HepG2 (cell line): ENCODE results near the gene ZNF37A. TPM values are rescaled to one million over a fixed set of nuclear protein-coding genes. Genes with fewer than 3 reads are reported as not detected.

Source experiments
- ATAC-seq: fragments of 200-7000 bp; cut with Tn5 transposase; 3 replicates; pipeline ENCODE4 v1.9.1; 2020; ENCODE audit warnings: mild to moderate bottlenecking, moderate library complexity
- BruUV-seq: library from RNA; stranded (reverse); fragments of 400-500 nt; replicated peaks from 2 replicates; lab custom pipeline; 2021; lab: Mats Ljungman, UMichigan
- CTCF ChIA-PET: fragments of 300-600 bp; formaldehyde crosslinking; extraction: SDS; loops from one replicate; lab custom pipeline; 2021; ENCODE audit warnings: low total read pairs, inconsistent platforms, low intra/inter-chr PET ratio; lab: Yijun Ruan, JAX
- POLR2A ChIA-PET: fragments of 350-600 bp; sonication (Branson Sonifier 250); formaldehyde crosslinking; loops from one replicate; lab custom pipeline; 2020; ENCODE audit warnings: antibody characterized with exemption, inconsistent platforms; lab: Yijun Ruan, JAX
- DNase-seq: peaks from one replicate; pipeline ENCODE4 v3.0.0-alpha.2; 2015; ENCODE audit warnings: low spot score
- FAIRE-seq: peaks from 3 replicates; lab custom pipeline; 2011; peaks lifted over from hg19 to GRCh38; lab: Jason Lieb, UNC
- H2AFZ ChIP-seq: one replicate; pipeline ENCODE4 v1.6.1; 2011; ENCODE audit warnings: low read length, inconsistent platforms
- H3K27ac ChIP-seq: fragments of 300-600 bp; 3 replicates; pipeline ENCODE4 v1.8.0; 2011; ENCODE audit warnings: mixed run types, mild to moderate bottlenecking, mixed read lengths, low read length, inconsistent platforms; ENCODE audit not compliant: insufficient read depth; ENCODE audit errors: extremely low read length
- H3K27me3 ChIP-seq, 2 experiments: fragments of 200-600 bp in 1 of 2; 2 replicates in 1 of 2; 3 replicates in 1 of 2; pipeline versions ENCODE4 v1.6.0 to v1.8.0; 2011; ENCODE audit warnings: low read length in 2 of 2, mild to moderate bottlenecking in 2 of 2, moderate library complexity in 2 of 2, inconsistent platforms in 1 of 2; ENCODE audit not compliant: insufficient read depth in 2 of 2, control insufficient read depth in 1 of 2
- H3K36me3 ChIP-seq, 2 experiments: fragments of 200-600 bp in 1 of 2; replicated peaks in 1 of 2; 2 replicates in 1 of 2; 3 replicates in 1 of 2; pipeline versions ENCODE4 v1.5.1 to v1.8.0; 2011; ENCODE audit warnings: low read length in 2 of 2, inconsistent platforms in 1 of 2; ENCODE audit not compliant: insufficient read depth in 2 of 2, control insufficient read depth in 1 of 2
- H3K4me1 ChIP-seq: 2 replicates; pipeline ENCODE4 v1.5.1; 2012; ENCODE audit warnings: low read length, inconsistent platforms; ENCODE audit not compliant: insufficient read depth
- H3K4me2 ChIP-seq: 2 replicates; pipeline ENCODE4 v1.6.0; 2011; ENCODE audit warnings: low read depth, low read length, inconsistent platforms
- H3K4me3 ChIP-seq, 3 experiments: fragments of 200-600 bp in 1 of 3; sonication (generic), shearing (Covaris generic) in 1 of 3; replicated peaks in 1 of 3; 2 replicates each; pipeline ENCODE4 v1.5.1; 2011 to 2016; ENCODE audit warnings: low read length in 3 of 3, inconsistent platforms in 2 of 3, low read depth in 2 of 3, mild to moderate bottlenecking in 2 of 3, control low read depth in 1 of 3, mixed read lengths in 1 of 3; ENCODE audit not compliant: insufficient read depth in 1 of 3
- H3K79me2 ChIP-seq: one replicate; pipeline ENCODE4 v1.6.1; 2011; ENCODE audit warnings: low read length, inconsistent platforms; ENCODE audit not compliant: insufficient read depth
- H3K9ac ChIP-seq: 2 replicates; pipeline ENCODE4 v1.6.0; 2011; ENCODE audit warnings: mild to moderate bottlenecking, low read depth, low read length, inconsistent platforms; ENCODE audit not compliant: insufficient read depth
- H3K9me3 ChIP-seq: 2 replicates; pipeline ENCODE4 v1.5.1; 2012; ENCODE audit warnings: mild to moderate bottlenecking, low read length
- H4K20me1 ChIP-seq: 2 replicates; pipeline ENCODE4 v1.6.0; 2011; ENCODE audit warnings: inconsistent platforms, mild to moderate bottlenecking, low read length, moderate library complexity; ENCODE audit not compliant: insufficient read depth
- ARID2 ChIP-seq: sonication (generic); formaldehyde crosslinking; IDR thresholded peaks from 2 replicates; pipeline ENCODE4 v1.8.1; 2022; ENCODE audit warnings: mild to moderate bottlenecking, missing genetic modification reagents, borderline replicate concordance
- NONO ChIP-seq, 2 experiments: fragments of 450-650 bp in 1 of 2; sonication (generic) in 1 of 2; formaldehyde crosslinking in 1 of 2; IDR thresholded peaks in 1 of 2; conservative IDR thresholded peaks in 1 of 2; 2 replicates each; pipeline versions ENCODE4 v1.6.1 to v1.8.0; 2017 to 2022; ENCODE audit warnings: mild to moderate bottlenecking in 1 of 2, missing genetic modification reagents in 1 of 2, moderate library complexity in 1 of 2
- NPAS2 ChIP-seq: sonication (generic); formaldehyde crosslinking; IDR thresholded peaks from 2 replicates; pipeline ENCODE4 v1.8.0; 2022; ENCODE audit warnings: mild to moderate bottlenecking, missing genetic modification reagents, borderline replicate concordance
- SNAI1 ChIP-seq: sonication (generic); formaldehyde crosslinking; IDR thresholded peaks from 2 replicates; pipeline ENCODE4 v1.5.0; 2020; ENCODE audit warnings: mild to moderate bottlenecking, missing genetic modification reagents, borderline replicate concordance
- SOX6 ChIP-seq, 2 experiments: fragments of 450-650 bp in 1 of 2; sonication (generic) in 1 of 2; formaldehyde crosslinking in 1 of 2; IDR thresholded peaks; 2 replicates each; pipeline versions ENCODE4 v1.4.0 to v1.6.1; 2017 to 2020; ENCODE audit warnings: antibody characterized with exemption in 1 of 2, mild to moderate bottlenecking in 1 of 2, missing genetic modification reagents in 1 of 2
- SRSF1 ChIP-seq: fragments of 200-400 bp; formaldehyde crosslinking; optimal IDR thresholded peaks from 2 replicates; pipeline ENCODE3; 2017; ENCODE audit warnings: mild to moderate bottlenecking, low read depth, low read length, moderate library complexity
- ZBTB38 ChIP-seq: sonication (generic); formaldehyde crosslinking; IDR thresholded peaks from 2 replicates; pipeline ENCODE4 v1.5.1; 2020; ENCODE audit warnings: mild to moderate bottlenecking, missing genetic modification reagents
- ZNF350 ChIP-seq: sonication (generic); formaldehyde crosslinking; IDR thresholded peaks from 2 replicates; pipeline ENCODE4 v1.4.0; 2020; ENCODE audit warnings: mild to moderate bottlenecking, low read depth, missing genetic modification reagents, borderline replicate concordance
- ZNF354B ChIP-seq: sonication (generic); formaldehyde crosslinking; IDR thresholded peaks from 2 replicates; pipeline ENCODE4 v1.8.0; 2022; ENCODE audit warnings: mild to moderate bottlenecking, missing genetic modification reagents
- ZNF543 ChIP-seq: sonication (generic); formaldehyde crosslinking; IDR thresholded peaks from 2 replicates; pipeline ENCODE4 v1.4.0; 2020; ENCODE audit warnings: mild to moderate bottlenecking, missing genetic modification reagents
- ZNF569 ChIP-seq: sonication (generic); formaldehyde crosslinking; IDR thresholded peaks from 2 replicates; pipeline ENCODE4 v1.5.0; 2020; ENCODE audit warnings: mild to moderate bottlenecking, missing genetic modification reagents, moderate library complexity, borderline replicate concordance
- ZNF598 ChIP-seq: sonication (generic); formaldehyde crosslinking; IDR thresholded peaks from 2 replicates; pipeline ENCODE4 v1.5.1; 2020; ENCODE audit warnings: mild to moderate bottlenecking, missing genetic modification reagents, borderline replicate concordance
- ZNF687 ChIP-seq: sonication (generic); formaldehyde crosslinking; IDR thresholded peaks from 2 replicates; pipeline ENCODE4 v1.5.1; 2020; ENCODE audit warnings: mild to moderate bottlenecking, missing genetic modification reagents, moderate library complexity
- ZZZ3 ChIP-seq: sonication (generic); formaldehyde crosslinking; IDR thresholded peaks from 2 replicates; pipeline ENCODE4 v1.4.0; 2020; ENCODE audit warnings: missing genetic modification reagents, mild to moderate bottlenecking, borderline replicate concordance
- WGBS: methylation state at CpG from one replicate; pipeline ENCODE4 v1.1.6; 2017; ENCODE audit warnings: low lambda C conversion rate; 5-methylcytosine and 5-hydroxymethylcytosine counted together
- in situ Hi-C: cut with HindIII; loops from 2 replicates; pipeline ENCODE4 v1.10.0; 2017; ENCODE audit warnings: low pct_unique_long_range_greater_than_20kb; ENCODE audit not compliant: extremely low pct_ligation_motif_present
- intact Hi-C: fragments of 100-400 bp; cut with micrococcal nuclease; formaldehyde crosslinking; loops from one replicate; pipeline ENCODE4 v1.10.0; 2022; ENCODE audit not compliant: unreplicated experiment
- polyA plus RNA-seq, 8 experiments: library from polyadenylated mRNA; depleted of rRNA in 3 of 8; stranded (reverse) in 7 of 8; unstranded in 1 of 8; fragments of >200 nt; fragmentation: Illumina TruSeq in 4 of 8; extraction: Trizol in 4 of 8; gene quantifications; 2 replicates each; pipeline versions ENCODE4 v1.2.1 to v1.2.3, GENCODE V29; 2011 to 2016; ENCODE audit warnings: low read depth in 4 of 8, missing spikeins in 1 of 8, mixed read lengths in 1 of 8; ENCODE audit not compliant: insufficient read depth in 1 of 8
- total RNA-seq, 5 experiments: library from RNA; depleted of rRNA; stranded (reverse); fragments of >200 nt; fragmentation: Illumina TruSeq; extraction: Trizol; gene quantifications; 2 replicates each; pipeline ENCODE4 v1.2.3, GENCODE V29; 2016; ENCODE audit warnings: low read depth in 1 of 5
- TF ChIP-seq, protein P1 (sequence below): sonication (generic); formaldehyde crosslinking; IDR thresholded peaks from 2 replicates; pipeline ENCODE4 v1.4.0; 2020; ENCODE audit warnings: missing genetic modification reagents

The ZNF37A gene
- total and polyA plus RNA-seq, 2 of the 13 experiments (the other 11 are each of a cell fraction or from before 2014, with no cell fraction given), result 8.0 to 12.6 TPM

- TF ChIP-seq, protein P1, sequence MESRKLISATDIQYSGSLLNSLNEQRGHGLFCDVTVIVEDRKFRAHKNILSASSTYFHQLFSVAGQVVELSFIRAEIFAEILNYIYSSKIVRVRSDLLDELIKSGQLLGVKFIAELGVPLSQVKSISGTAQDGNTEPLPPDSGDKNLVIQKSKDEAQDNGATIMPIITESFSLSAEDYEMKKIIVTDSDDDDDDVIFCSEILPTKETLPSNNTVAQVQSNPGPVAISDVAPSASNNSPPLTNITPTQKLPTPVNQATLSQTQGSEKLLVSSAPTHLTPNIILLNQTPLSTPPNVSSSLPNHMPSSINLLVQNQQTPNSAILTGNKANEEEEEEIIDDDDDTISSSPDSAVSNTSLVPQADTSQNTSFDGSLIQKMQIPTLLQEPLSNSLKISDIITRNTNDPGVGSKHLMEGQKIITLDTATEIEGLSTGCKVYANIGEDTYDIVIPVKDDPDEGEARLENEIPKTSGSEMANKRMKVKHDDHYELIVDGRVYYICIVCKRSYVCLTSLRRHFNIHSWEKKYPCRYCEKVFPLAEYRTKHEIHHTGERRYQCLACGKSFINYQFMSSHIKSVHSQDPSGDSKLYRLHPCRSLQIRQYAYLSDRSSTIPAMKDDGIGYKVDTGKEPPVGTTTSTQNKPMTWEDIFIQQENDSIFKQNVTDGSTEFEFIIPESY, result peak; percentile 33; the same call in 1 of the 2 replicates
- 0 out of 2 replicates have a peak, but pooled peaks have one; percentile 31 for TF ChIP-seq ZNF598 (CRISPR knock-in tag)
- peak; percentile 14; the same call in 1 of the 2 replicates for TF ChIP-seq ZNF543 (CRISPR knock-in tag)
- no peak for TF ChIP-seq SOX6 (IDR thresholded peaks at IDR 0.05)
- 0 out of 2 replicates have a peak, but pooled peaks have one; percentile 5 for TF ChIP-seq SOX6 (CRISPR knock-in tag; IDR thresholded peaks at IDR 0.05)
- 0 out of 2 replicates have a peak, but pooled peaks have one; percentile 35 for TF ChIP-seq SNAI1 (CRISPR knock-in tag)
- TF ChIP-seq NPAS2 (CRISPR knock-in tag), result no peak
- TF ChIP-seq, all 625 proteins: peak for 9
Observed at GRCh38 chr10:38093816-38094157, 350 bp upstream of the ZNF37A start (continued).

GRCh38 chr10:38094927-38095574 is 914 bp downstream of the ZNF37A start:
- 36% methylated on average over 20 of the region's 21 CpGs for WGBS
- DNase-seq, result no peak
- BruUV-seq, result no TSS peak
- intact Hi-C loops, result loop anchor here (1.0 to 10.0 kb wide), 2 partner anchors 80 to 119 kb away; partner anchors contain the start of genes ZNF25 and ZNF33A
- no peaks in the 10 kb centered on the region for H3K9me3 ChIP-seq
- no peak for FAIRE-seq
- peaks cover 0 to 15% of the 10 kb centered on the region in 2 experiments; a peak in 2 of 5 replicates for H3K36me3 ChIP-seq
- H3K27me3 ChIP-seq, result no peaks in the 10 kb centered on the region; a peak in 1 of 5 replicates
- POLR2A ChIA-PET, result no interaction called here
- H4K20me1 ChIP-seq, result no peaks in the 10 kb centered on the region
- peaks cover 43% of the 10 kb centered on the region for H3K4me1 ChIP-seq
- H3K4me2 ChIP-seq, result peak overlapping the region; percentile 88
- in situ Hi-C loops, result no loop called here
- no peak overlapping the region for H2AFZ ChIP-seq
- ATAC-seq, result no peak
- H3K79me2 ChIP-seq, result peaks cover 13% of the 10 kb centered on the region
- H3K4me3 ChIP-seq, result peak overlapping the region; percentile 77 to 92 (median 80)
- H3K27ac ChIP-seq, result peak overlapping the region; percentile 75
- CTCF ChIA-PET, result no interaction called here
- peak overlapping the region; percentile 86 for H3K9ac ChIP-seq
- TF ChIP-seq ZNF687 (CRISPR knock-in tag) (peak; percentile 55), ZNF354B (0 out of 2 replicates have a peak, but pooled peaks have one; percentile 11), ARID2 (no peak), ZNF569 (no peak), ZBTB38 (CRISPR knock-in tag) (0 out of 2 replicates have a peak, but pooled peaks have one; percentile 51), ZZZ3 (no peak), SRSF1 (peak; percentile 7), NONO (IDR thresholded peaks at IDR 0.05) (no peak), NONO (CRISPR knock-in tag; conservative IDR thresholded peaks at IDR 0.05) (peak; percentile 7; the same call in 1 of the 2 replicates), ZNF350 (CRISPR knock-in tag) (no peak)
